ENCODE results near the gene SAP30L.

DNA sequence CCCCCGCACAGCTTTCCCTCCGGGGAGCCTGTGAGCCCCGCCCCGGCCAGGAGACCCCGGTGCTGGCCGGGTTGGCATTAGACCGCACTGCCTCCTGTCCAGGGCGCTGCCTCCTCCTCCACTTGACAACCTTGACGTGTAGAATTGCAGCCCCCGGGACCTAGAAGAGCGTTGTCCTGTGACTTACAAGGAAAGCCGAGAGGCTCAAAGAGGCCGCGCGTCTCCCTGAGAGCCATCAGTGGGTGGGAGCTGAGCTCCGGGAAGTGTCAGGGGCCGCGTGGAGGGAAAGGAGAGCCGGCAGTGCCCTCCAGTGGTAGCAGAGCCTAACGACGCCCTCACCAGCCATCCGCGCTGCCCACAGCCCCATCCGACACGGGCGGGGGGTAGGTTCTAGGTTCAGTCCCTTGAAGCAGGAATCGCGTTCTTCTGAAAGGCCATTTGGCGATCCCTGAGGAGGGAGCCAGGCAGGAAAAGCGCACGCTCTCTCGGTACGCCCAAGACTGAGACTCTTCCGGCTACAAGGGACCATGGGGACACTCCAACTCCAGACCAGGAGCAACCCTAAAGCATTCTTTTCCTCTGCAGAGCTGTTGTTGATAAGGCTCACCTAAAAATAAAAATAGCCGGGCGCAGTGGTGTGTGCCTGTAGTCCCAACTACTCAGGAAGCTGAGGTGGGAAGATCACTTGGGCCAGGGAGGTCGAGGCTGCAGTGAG lies 40.6 kb upstream of the SAP30L start:
- TF ChIP-seq, protein P1, sequence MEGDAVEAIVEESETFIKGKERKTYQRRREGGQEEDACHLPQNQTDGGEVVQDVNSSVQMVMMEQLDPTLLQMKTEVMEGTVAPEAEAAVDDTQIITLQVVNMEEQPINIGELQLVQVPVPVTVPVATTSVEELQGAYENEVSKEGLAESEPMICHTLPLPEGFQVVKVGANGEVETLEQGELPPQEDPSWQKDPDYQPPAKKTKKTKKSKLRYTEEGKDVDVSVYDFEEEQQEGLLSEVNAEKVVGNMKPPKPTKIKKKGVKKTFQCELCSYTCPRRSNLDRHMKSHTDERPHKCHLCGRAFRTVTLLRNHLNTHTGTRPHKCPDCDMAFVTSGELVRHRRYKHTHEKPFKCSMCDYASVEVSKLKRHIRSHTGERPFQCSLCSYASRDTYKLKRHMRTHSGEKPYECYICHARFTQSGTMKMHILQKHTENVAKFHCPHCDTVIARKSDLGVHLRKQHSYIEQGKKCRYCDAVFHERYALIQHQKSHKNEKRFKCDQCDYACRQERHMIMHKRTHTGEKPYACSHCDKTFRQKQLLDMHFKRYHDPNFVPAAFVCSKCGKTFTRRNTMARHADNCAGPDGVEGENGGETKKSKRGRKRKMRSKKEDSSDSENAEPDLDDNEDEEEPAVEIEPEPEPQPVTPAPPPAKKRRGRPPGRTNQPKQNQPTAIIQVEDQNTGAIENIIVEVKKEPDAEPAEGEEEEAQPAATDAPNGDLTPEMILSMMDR (IDR thresholded peaks at IDR 0.05): peak; percentile 78 to 88 (median 83)
- TF ChIP-seq POLR2A (IDR thresholded peaks at IDR 0.05) (no peak), POLR2AphosphoS5 (IDR thresholded peaks at IDR 0.05) (peak in 1 of 3 donors; percentile 10), EP300 (IDR thresholded peaks at IDR 0.05; ENCODE audit: low read depth) (no peak)

Data from transverse colon (tissue), 4 donors.